SU-DHL-6 (cell line): ENCODE data around the gene BCL2L1.

Experiments used
- EZH2phosphoT487 ChIP-seq: fragments of 200-600 bp; sonication (generic), shearing (Covaris generic); conservative IDR thresholded peaks from 2 replicates; pipeline ENCODE4 v1.6.1; 2018; ENCODE audit warnings: mild to moderate bottlenecking, antibody characterized with exemption, low read length, moderate library complexity, mixed read lengths
- TF ChIP-seq, protein P1 (sequence below): fragments of 200-600 bp; sonication (generic); IDR thresholded peaks from one replicate; pipeline ENCODE4 v1.5.1; 2017; ENCODE audit warnings: antibody characterized with exemption, mild to moderate bottlenecking, low read length, moderate library complexity; ENCODE audit not compliant: insufficient read depth, poor library complexity, severe bottlenecking

DNA sequence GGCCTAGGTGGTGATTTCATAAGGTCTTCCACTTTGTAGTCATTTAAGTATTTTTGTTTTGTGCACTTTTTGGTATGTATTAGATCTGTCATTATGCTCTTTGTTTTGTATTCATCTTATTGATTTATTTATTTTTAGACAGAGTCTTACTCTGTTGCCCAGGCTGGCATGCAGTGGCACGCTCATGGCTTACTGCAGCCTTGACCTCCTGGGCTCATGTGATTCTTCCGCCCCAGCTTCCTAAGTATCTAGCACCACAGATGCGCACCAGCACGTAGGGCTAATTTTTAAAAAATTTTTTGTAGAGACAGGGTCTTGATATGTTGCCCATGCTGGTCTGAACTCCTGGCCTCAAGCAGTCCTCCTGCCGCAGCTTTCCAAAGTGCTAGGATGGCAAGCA, 47.0 kb upstream of the BCL2L1 start:
- TF ChIP-seq, protein P1, sequence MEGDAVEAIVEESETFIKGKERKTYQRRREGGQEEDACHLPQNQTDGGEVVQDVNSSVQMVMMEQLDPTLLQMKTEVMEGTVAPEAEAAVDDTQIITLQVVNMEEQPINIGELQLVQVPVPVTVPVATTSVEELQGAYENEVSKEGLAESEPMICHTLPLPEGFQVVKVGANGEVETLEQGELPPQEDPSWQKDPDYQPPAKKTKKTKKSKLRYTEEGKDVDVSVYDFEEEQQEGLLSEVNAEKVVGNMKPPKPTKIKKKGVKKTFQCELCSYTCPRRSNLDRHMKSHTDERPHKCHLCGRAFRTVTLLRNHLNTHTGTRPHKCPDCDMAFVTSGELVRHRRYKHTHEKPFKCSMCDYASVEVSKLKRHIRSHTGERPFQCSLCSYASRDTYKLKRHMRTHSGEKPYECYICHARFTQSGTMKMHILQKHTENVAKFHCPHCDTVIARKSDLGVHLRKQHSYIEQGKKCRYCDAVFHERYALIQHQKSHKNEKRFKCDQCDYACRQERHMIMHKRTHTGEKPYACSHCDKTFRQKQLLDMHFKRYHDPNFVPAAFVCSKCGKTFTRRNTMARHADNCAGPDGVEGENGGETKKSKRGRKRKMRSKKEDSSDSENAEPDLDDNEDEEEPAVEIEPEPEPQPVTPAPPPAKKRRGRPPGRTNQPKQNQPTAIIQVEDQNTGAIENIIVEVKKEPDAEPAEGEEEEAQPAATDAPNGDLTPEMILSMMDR, result no peak
- no peak for TF ChIP-seq EZH2phosphoT487
